Measurements from ENCODE around the gene C2CD3. TPM values are rescaled to one million over a fixed set of nuclear protein-coding genes. Genes with fewer than 3 reads are reported as not detected.
A peak's percentile ranks its signal among the peaks of the same experiment; 100 is the strongest.

C2CD3 gene
- total and polyA plus RNA-seq, 10 of the 15 experiments (the other 5 are each of a cell fraction or from before 2014, with no cell fraction given), result 2.3 to 24.0 (median 16.3) TPM

DNA sequence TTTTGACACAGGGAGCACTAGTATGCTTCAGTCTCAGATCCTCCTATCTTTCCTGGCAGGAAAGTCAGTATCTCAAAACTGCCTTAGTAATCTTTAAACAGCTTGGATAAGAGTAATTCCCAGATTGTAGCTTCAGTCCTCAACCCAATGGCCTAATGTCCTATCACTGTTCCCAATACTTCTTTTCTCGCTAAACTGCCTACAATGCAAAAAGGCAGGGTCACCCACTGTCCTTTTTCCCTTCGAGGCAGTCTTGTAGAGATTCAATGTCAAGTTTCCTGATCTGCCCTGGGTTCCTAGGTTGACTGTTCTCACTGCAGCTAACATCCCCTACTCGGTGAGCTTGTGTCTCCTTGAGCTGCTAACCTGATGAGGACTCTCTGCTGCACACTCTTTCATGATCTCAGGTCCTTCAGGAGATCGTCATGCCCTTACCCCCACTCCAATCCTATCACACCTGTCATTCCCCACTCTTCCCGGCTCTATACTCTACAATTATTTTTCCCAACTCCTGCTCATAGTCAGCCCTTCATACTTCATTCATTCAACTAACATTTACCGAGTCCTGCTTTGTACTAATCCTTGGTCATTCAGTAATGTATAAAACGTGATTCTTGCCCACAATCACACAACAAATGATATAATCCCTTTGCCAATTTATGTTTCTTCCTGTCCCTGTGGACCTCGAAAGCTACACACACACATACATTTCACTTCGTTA is 904 bp downstream of the C2CD3 start:
- CTCF ChIA-PET, result interaction anchor here (1.3 to 2.1 kb wide), 5 partner anchors 7 to 207 kb away, joined by 4 to 8 read pairs (median 5); no protein-coding TSS in a partner anchor
- in situ Hi-C loops (cut with MboI) (no loop called here), intact Hi-C loops (cut with micrococcal nuclease; ENCODE audit: unreplicated experiment) (loop anchor here (5.0 kb wide), 2 partner anchors 188 to 208 kb away; partner anchors contain the start of gene UCP2)
- peak overlapping the region; percentile 85 for H3K9ac ChIP-seq (ENCODE audit: control insufficient read depth, insufficient read depth, low read length)
- DNase-seq (ENCODE audit: low read depth, low spot score) (no peak), FAIRE-seq (peak; percentile 65), ATAC-seq (no peak)
- H4K20me1 ChIP-seq (ENCODE audit: control insufficient read depth, insufficient read depth), result no peaks in the 10 kb centered on the region
- H3K4me1 ChIP-seq (ENCODE audit: control insufficient read depth, insufficient read depth, low read length), result peaks cover 3% of the 10 kb centered on the region; the same call in 1 of the 2 replicates
- POLR2A ChIA-PET, result interaction anchor here (0.5 to 2.5 kb wide), 9 partner anchors 10 to 785 kb away, joined by 3 to 15 read pairs (median 9); partner anchors contain the start of genes MRPL48 and UCP2
- peak overlapping the region; percentile 97 for H2AFZ ChIP-seq (ENCODE audit: control insufficient read depth, low read depth, low read length)
- peak; percentile 52; the same call in 1 of the 2 replicates for TF ChIP-seq ZNF24 (IDR thresholded peaks at IDR 0.05)
- no peak for TF ChIP-seq POU2F2 (IDR thresholded peaks at IDR 0.05; ENCODE audit: borderline replicate concordance, low read depth, low read length)
- peak overlapping the region; percentile 96 for H3K4me2 ChIP-seq (ENCODE audit: control insufficient read depth, insufficient read depth)
- H3K27ac ChIP-seq (ENCODE audit: control insufficient read depth, insufficient read depth), result peak overlapping the region; percentile 69
- RAD21 ChIA-PET (ENCODE audit: unreplicated experiment), result interaction anchor here (0.9 to 3.0 kb wide), 5 partner anchors 123 to 391 kb away, joined by 3 to 21 read pairs (median 5); no protein-coding TSS in a partner anchor
- no peaks in the 10 kb centered on the region for H3K9me3 ChIP-seq (replicated peaks; ENCODE audit: control insufficient read depth, insufficient read depth, low read length)
- no TSS peak for BruUV-seq (replicated peaks)
- 16% methylated on average over 9 of the region's 9 CpGs for WGBS (ENCODE audit: insufficient coverage, insufficient replicate concordance, low lambda C conversion rate, missing lambda C conversion rate)
- peaks cover 51% of the 10 kb centered on the region for H3K79me2 ChIP-seq (ENCODE audit: control insufficient read depth, insufficient read depth, low read length)
- SMC1A ChIA-PET (ENCODE audit: uncharacterized antibody, unreplicated experiment), result interaction anchor here (0.6 to 3.3 kb wide), 6 partner anchors 9 to 190 kb away, joined by 3 to 19 read pairs (median 4); no protein-coding TSS in a partner anchor
- H3K27me3 ChIP-seq (replicated peaks in 1 of 2; ENCODE audit: control insufficient read depth in 2 of 2, insufficient read depth in 2 of 2, low read length in 1 of 2), result no peaks in the 10 kb centered on the region
- H3K4me3 ChIP-seq, result peak overlapping the region; percentile 90
- peaks cover 0 to 6% of the 10 kb centered on the region in 2 experiments; a peak in 1 of 4 replicates for H3K36me3 ChIP-seq (ENCODE audit: control insufficient read depth in 2 of 2, insufficient read depth in 2 of 2, low read length in 1 of 2)

- POLR2A ChIA-PET, result no interaction called here
- SMC1A ChIA-PET (ENCODE audit: uncharacterized antibody, unreplicated experiment), result no interaction called here
- FAIRE-seq (no peak), ATAC-seq (no peak), DNase-seq (ENCODE audit: low read depth, low spot score) (no peak)
- 82% methylated on average over 3 of the region's 3 CpGs for WGBS (ENCODE audit: insufficient coverage, insufficient replicate concordance, low lambda C conversion rate, missing lambda C conversion rate)
- Histone ChIP-seq H2AFZ (ENCODE audit: control insufficient read depth, low read depth, low read length) (no peak overlapping the region), H3K4me1 (ENCODE audit: control insufficient read depth, insufficient read depth, low read length) (peaks cover 3% of the 10 kb centered on the region; the same call in 1 of the 2 replicates), H3K9ac (ENCODE audit: control insufficient read depth, insufficient read depth, low read length) (no peak overlapping the region), H3K4me3 (no peak overlapping the region), H3K27ac (ENCODE audit: control insufficient read depth, insufficient read depth) (no peak overlapping the region), H3K27me3 (replicated peaks in 1 of 2; ENCODE audit: control insufficient read depth in 2 of 2, insufficient read depth in 2 of 2, low read length in 1 of 2) (no peaks in the 10 kb centered on the region), H3K79me2 (ENCODE audit: control insufficient read depth, insufficient read depth, low read length) (peaks cover 41% of the 10 kb centered on the region), H3K9me3 (replicated peaks; ENCODE audit: control insufficient read depth, insufficient read depth, low read length) (no peaks in the 10 kb centered on the region), H3K4me2 (ENCODE audit: control insufficient read depth, insufficient read depth) (no peak overlapping the region; the same call in 1 of the 2 replicates), H4K20me1 (ENCODE audit: control insufficient read depth, insufficient read depth) (no peaks in the 10 kb centered on the region), H3K36me3 (ENCODE audit: control insufficient read depth in 2 of 2, insufficient read depth in 2 of 2, low read length in 1 of 2) (peaks cover 0 to 11% of the 10 kb centered on the region in 2 experiments; a peak in 1 of 4 replicates)
- in situ Hi-C loops (cut with MboI), result no loop called here
- CTCF ChIA-PET, result no interaction called here
- BruUV-seq (replicated peaks), result no TSS peak
- intact Hi-C loops (cut with micrococcal nuclease; ENCODE audit: unreplicated experiment), result no loop called here
- RAD21 ChIA-PET (ENCODE audit: unreplicated experiment), result no interaction called here
- TF ChIP-seq GATAD2B (conservative IDR thresholded peaks at IDR 0.05; ENCODE audit: low read depth) (no peak), NR2F1 (conservative IDR thresholded peaks at IDR 0.05) (no peak), ZNF384 (IDR thresholded peaks at IDR 0.05; ENCODE audit: borderline replicate concordance, low read depth, low read length) (no peak), CREM (IDR thresholded peaks at IDR 0.05; ENCODE audit: low read depth) (no peak), MEF2A (IDR thresholded peaks at IDR 0.05; ENCODE audit: insufficient read depth, low read depth, low read length) (no peak)
- TF ChIP-seq, protein P1, sequence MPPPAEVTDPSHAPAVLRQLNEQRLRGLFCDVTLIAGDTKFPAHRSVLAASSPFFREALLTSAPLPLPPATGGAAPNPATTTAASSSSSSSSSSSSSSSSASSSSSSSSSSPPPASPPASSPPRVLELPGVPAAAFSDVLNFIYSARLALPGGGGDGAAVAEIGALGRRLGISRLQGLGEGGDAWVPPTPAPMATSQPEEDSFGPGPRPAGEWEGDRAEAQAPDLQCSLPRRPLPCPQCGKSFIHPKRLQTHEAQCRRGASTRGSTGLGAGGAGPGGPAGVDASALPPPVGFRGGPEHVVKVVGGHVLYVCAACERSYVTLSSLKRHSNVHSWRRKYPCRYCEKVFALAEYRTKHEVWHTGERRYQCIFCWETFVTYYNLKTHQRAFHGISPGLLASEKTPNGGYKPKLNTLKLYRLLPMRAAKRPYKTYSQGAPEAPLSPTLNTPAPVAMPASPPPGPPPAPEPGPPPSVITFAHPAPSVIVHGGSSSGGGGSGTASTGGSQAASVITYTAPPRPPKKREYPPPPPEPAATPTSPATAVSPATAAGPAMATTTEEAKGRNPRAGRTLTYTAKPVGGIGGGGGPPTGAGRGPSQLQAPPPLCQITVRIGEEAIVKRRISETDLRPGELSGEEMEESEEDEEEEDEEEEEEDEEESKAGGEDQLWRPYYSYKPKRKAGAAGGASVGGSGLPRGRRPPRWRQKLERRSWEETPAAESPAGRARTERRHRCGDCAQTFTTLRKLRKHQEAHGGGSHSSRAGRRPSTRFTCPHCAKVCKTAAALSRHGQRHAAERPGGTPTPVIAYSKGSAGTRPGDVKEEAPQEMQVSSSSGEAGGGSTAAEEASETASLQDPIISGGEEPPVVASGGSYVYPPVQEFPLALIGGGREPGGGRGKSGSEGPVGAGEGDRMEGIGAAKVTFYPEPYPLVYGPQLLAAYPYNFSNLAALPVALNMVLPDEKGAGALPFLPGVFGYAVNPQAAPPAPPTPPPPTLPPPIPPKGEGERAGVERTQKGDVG (CRISPR knock-in tag; IDR thresholded peaks at IDR 0.05), result no peak
- TF ChIP-seq, protein P2, sequence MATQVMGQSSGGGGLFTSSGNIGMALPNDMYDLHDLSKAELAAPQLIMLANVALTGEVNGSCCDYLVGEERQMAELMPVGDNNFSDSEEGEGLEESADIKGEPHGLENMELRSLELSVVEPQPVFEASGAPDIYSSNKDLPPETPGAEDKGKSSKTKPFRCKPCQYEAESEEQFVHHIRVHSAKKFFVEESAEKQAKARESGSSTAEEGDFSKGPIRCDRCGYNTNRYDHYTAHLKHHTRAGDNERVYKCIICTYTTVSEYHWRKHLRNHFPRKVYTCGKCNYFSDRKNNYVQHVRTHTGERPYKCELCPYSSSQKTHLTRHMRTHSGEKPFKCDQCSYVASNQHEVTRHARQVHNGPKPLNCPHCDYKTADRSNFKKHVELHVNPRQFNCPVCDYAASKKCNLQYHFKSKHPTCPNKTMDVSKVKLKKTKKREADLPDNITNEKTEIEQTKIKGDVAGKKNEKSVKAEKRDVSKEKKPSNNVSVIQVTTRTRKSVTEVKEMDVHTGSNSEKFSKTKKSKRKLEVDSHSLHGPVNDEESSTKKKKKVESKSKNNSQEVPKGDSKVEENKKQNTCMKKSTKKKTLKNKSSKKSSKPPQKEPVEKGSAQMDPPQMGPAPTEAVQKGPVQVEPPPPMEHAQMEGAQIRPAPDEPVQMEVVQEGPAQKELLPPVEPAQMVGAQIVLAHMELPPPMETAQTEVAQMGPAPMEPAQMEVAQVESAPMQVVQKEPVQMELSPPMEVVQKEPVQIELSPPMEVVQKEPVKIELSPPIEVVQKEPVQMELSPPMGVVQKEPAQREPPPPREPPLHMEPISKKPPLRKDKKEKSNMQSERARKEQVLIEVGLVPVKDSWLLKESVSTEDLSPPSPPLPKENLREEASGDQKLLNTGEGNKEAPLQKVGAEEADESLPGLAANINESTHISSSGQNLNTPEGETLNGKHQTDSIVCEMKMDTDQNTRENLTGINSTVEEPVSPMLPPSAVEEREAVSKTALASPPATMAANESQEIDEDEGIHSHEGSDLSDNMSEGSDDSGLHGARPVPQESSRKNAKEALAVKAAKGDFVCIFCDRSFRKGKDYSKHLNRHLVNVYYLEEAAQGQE (IDR thresholded peaks at IDR 0.05; ENCODE audit: low read depth, low read length), result no peak
These were observed 2.0 kb downstream of the C2CD3 start for GRCh38 chr11:74168838-74169237.
